Fibroblast of peridontal ligament (primary cell): Measurements from ENCODE around the gene RETREG1.
"Not testable (repeated sequence)": the region's sequence is repeated elsewhere in the genome, so short reads cannot be mapped to it uniquely, and the experiment has no call there.

Source experiments
- DNase-seq: peaks from one replicate; pipeline ENCODE4 v3.0.0-alpha.2; 2010; ENCODE audit errors: extremely low read depth

Gene RETREG1

GRCh38 chr5:16454686-16455085, 162.1 kb downstream of the RETREG1 start:
- DNase-seq = no peak

DNA sequence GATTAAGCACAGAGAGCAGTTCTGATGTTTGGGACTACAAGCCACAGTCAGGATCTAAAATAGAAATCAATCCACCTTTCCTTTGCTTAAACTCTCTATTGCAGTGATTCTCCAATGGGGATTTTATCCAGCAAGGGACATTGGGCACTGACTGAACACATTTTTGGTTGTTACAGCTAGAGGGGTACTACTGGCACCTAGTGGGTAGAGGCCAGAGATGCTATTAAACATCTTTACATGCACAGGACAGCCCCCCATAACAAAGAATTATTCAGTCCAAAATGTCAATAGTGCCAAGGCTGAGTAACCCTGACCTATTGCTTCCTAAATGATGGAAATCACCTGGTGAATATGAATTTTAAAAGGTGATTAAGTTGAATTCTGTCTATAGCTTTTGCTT, 163.2 kb downstream of the RETREG1 start:
- DNase-seq = no peak

DNA sequence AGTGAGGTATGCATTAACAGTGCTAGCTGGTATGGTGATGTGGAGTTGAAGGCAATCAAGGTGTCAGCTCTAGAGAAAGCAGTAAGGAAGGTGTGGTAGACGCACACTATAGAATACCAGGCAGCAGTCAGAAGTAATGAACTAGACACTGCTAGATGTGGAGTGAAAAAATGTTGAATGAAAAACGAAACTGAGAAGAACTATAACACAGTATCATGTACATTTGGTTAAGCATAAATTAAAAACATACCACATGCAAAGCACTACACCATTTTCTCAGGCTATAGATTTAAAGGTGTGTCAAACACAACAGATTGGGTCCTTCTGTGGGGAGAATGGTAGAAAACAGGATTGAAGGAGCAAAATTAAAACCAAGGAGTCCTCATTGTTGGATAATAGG, 166.6 kb downstream of the RETREG1 start:
- DNase-seq = no peak

GRCh38 chr5:16446993-16447392, 169.8 kb downstream of the RETREG1 start:
- DNase-seq = no peak

DNA sequence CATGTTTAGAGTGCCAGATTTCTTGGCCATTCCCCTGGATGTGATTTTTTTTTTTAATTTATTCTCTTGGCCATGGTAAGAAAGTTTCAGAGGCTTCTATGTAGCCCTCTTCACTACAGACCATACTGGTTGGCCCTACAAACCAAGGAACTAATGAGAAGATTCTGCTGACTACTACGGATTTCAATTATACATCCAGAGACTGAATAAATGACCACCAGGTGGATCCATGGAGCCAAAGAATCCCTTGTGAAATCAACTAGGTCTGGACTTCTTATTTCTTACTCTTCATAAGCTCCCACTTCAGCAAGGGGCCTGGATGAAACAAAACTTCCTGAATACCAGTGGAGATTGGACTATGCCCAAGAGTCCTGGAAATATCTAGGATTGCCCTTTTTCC, 178.8 kb downstream of the RETREG1 start:
- peak; percentile 8 for DNase-seq

DNA sequence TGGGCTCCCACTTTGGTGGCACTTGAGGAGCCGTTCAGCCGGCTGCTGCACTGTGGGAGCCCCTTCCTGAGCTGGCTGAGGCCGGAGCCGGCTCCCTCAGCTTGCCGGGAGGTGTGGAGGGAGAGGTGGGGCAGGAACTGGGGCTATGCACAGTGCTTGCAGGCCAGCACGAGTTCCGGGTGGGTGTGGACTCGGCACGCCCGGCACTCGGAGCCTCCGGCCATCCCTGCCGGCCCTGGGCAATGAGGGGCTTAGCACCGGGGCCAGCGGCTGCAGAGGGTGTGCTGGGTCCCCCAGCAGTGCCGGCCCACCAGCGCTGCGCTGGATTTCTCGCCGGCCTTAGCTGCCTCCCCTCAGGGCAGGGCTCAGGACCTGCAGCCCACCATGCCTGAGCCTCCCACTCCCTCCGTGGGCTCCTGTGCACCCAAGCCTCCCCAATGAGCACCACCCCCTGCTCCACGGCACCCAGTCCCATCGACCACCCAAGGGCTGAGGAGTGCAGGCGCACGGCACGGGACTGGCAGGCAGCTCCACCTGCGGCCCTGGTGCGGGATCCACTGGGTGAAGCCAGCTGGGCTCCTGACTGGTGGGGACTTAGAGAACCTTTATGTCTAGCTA, 180.6 kb downstream of the RETREG1 start:
- not testable (repeated sequence) for DNase-seq

DNA sequence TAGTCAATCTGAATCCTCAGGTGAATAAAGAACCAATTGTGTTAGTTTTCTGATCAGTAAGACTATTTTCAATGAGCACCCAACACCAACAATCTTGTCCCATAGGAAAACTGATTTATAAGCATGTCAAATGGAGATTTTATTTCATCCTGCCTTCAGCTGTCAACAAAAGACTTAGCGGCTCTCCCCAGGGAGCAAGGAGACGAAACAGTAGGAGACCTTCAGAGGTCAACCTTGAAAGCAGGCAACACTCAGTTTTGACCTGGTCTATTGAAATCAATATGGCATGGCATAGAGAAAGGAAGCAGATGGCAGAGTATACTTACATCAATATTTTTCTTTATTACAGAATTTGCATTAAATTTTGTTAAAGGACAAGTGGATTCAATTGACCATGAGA, 185.3 kb downstream of the RETREG1 start:
- no peak for DNase-seq

- no peak for DNase-seq
Observed at GRCh38 chr5:16430349-16431089, 186.3 kb downstream of the RETREG1 start.

DNA sequence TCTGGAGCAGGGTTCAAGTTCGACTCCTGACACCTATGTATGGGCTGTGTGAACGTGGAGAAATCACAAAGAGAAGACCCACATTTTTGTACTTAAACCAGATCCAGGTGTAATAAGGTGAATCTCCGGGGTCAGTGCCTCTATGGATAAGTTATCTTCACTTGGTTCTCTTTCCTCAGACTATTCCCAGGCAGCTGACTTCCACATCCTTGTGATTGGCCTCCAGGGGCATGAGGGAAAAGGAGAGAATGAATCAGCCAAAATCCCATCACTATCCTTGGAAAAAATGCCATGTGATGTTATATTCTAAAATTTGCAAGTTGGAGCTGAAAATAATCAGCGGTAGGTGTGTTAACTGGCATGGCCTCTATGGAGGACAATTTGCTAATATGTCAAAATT, 188.4 kb downstream of the RETREG1 start:
- DNase-seq = no peak

DNA sequence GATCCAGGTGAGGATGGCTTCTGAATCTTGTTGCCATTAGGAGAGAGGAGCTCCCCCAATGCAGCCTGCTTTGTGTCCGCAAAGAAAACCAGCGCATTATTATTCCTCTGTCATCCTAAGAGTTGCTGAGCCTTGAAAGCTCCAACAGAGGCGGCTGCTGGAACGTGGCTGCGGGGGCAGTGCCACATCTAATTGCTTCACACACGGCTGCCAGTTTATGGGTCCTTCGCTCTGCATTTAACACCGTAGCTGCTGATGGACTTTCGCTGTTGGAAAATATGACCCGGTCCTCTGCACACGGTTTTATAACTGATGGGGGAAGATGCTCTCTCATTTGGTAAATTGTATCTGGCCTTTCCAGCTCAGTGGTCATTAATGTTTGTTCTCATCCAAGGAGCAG, 189.2 kb downstream of the RETREG1 start:
- no peak for DNase-seq
